ENCODE data around the gene DCDC1.

GRCh38 chr11:31262761-31263160, 106.8 kb downstream of the DCDC1 start:
- TF ChIP-seq, protein P1, sequence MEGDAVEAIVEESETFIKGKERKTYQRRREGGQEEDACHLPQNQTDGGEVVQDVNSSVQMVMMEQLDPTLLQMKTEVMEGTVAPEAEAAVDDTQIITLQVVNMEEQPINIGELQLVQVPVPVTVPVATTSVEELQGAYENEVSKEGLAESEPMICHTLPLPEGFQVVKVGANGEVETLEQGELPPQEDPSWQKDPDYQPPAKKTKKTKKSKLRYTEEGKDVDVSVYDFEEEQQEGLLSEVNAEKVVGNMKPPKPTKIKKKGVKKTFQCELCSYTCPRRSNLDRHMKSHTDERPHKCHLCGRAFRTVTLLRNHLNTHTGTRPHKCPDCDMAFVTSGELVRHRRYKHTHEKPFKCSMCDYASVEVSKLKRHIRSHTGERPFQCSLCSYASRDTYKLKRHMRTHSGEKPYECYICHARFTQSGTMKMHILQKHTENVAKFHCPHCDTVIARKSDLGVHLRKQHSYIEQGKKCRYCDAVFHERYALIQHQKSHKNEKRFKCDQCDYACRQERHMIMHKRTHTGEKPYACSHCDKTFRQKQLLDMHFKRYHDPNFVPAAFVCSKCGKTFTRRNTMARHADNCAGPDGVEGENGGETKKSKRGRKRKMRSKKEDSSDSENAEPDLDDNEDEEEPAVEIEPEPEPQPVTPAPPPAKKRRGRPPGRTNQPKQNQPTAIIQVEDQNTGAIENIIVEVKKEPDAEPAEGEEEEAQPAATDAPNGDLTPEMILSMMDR (IDR thresholded peaks at IDR 0.05) = no peak
- no peak for TF ChIP-seq POLR2A (IDR thresholded peaks at IDR 0.05)

Data from lower leg skin (tissue), 3 donors.